ENCODE data around the gene CLCNKB.
"Not testable (repeated sequence)": the region's sequence is repeated elsewhere in the genome, so short reads cannot be mapped to it uniquely, and the experiment has no call there.

The CLCNKB gene

GRCh38 chr1:16055613-16056520 is 12.3 kb downstream of the CLCNKB start:
- DNase-seq (ENCODE audit: insufficient read length, low spot score) (peak; percentile 96), FAIRE-seq (peak; percentile 96)
- TF ChIP-seq PAX5 (IDR thresholded peaks at IDR 0.05; ENCODE audit: insufficient read depth, low read length, severe bottlenecking) (no peak), POLR2AphosphoS5 (IDR thresholded peaks at IDR 0.05; ENCODE audit: low read depth, low read length) (no peak), POLR2A (IDR thresholded peaks at IDR 0.05; ENCODE audit: low read depth, low read length) (no peak), TAF1 (IDR thresholded peaks at IDR 0.05; ENCODE audit: low read depth, low read length) (no peak), POU2F2 (IDR thresholded peaks at IDR 0.05; ENCODE audit: low read depth, low read length) (no peak), SPI1 (IDR thresholded peaks at IDR 0.05; ENCODE audit: low read depth, low read length) (no peak)

DNA sequence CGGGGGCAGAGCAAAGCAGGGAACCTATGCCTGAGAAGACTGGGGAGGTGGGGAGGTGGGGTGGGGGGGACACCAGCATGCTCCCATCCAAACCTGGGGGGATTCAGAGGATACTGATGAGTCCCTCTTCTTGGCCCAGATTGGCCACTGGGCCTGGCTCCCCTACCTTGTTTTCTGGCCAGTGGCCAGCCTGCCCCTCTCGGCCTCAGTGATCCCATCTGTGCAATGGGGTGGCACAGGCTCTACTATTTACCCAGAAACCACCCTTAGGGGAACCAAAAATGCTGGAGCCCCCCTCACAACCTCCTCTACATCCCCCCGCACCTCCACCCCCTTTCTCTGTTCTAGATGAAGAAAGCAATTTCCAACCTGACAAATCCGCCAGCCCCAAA is 12.9 kb downstream of the CLCNKB start:
- not testable (repeated sequence) for DNase-seq (ENCODE audit: insufficient read length, low spot score); FAIRE-seq

DNA sequence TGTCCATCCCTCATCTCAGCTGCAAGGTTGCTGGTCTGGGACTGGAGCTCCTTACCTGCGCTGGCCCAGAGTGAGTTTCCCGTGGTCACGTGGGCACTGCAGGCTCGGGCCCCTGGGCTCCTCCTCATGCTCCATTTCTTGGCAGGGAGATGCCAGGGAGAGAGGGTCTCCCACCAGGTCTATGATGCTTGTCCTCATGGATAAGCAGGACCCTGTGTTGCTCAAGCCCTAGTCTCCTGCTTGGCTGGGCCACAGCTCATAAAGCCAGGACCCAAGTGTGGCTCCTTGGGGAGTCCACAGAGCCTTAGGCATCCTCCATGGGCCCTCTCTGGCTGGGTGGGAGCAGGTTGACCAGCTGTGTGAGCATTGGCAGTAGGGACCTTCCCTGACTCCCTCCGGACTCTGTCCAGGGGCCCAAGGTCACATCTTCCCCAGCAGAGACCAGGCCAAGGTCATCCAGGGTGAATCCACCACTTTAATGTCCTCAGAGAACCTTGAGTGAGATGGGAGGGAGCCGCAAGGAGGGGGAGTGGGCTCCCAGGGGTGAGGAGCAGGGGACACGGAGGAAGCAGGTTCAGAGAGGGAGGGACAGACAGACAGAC is 13.8 kb downstream of the CLCNKB start:
- FAIRE-seq, result not testable (repeated sequence)

DNA sequence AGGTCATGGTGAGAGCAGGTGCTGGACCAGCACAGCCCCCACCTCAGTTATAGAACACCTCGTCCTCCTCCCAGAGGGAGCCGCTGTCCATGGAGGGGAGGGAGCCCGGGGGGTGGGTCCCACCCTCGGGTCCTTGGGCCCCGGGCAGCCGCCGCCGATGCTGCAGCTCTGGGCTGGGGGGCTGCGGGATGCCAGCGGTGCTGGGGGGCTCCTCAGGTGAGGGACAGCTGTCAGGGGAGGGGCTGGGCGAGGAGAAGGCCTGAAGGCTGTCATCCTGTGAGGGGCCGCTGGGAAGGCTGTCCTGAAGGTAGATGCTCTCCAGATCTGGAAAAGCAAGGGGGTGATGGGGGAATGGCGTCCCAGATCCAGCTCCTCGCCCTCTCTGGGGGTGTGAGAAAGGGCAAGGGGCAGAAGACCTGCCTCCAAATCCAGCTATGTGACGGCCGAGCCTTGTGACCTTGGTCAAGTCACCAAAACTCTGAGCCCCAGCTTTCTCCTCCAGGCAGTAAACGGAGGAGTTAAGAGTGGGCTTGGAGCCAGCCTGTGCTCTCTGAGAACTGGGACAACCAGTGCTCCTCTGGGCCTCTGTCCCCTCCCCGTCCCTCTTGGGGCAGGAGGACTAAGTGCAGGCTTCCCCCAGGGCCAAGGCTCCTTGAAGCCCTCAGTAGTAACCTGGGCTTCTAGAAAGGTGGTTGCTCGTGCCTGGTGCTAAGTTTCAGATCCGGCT is 15.0 kb downstream of the CLCNKB start:
- not testable (repeated sequence) for DNase-seq (ENCODE audit: insufficient read length, low spot score); FAIRE-seq

More for the DNA sequence above, 13.8 kb downstream of the CLCNKB start:
- not testable (repeated sequence) for DNase-seq (ENCODE audit: insufficient read length, low spot score)

GRCh38 chr1:16061266-16061665 is 17.7 kb downstream of the CLCNKB start:
- DNase-seq (ENCODE audit: insufficient read length, low spot score), result no peak
- TF ChIP-seq SPI1 (IDR thresholded peaks at IDR 0.05; ENCODE audit: low read depth, low read length) (no peak), POU2F2 (IDR thresholded peaks at IDR 0.05; ENCODE audit: low read depth, low read length) (no peak), TAF1 (IDR thresholded peaks at IDR 0.05; ENCODE audit: low read depth, low read length) (no peak), POLR2AphosphoS5 (IDR thresholded peaks at IDR 0.05; ENCODE audit: low read depth, low read length) (no peak), PAX5 (IDR thresholded peaks at IDR 0.05; ENCODE audit: insufficient read depth, low read length, severe bottlenecking) (no peak), POLR2A (IDR thresholded peaks at IDR 0.05; ENCODE audit: low read depth, low read length) (no peak)
- no peak for FAIRE-seq

DNA sequence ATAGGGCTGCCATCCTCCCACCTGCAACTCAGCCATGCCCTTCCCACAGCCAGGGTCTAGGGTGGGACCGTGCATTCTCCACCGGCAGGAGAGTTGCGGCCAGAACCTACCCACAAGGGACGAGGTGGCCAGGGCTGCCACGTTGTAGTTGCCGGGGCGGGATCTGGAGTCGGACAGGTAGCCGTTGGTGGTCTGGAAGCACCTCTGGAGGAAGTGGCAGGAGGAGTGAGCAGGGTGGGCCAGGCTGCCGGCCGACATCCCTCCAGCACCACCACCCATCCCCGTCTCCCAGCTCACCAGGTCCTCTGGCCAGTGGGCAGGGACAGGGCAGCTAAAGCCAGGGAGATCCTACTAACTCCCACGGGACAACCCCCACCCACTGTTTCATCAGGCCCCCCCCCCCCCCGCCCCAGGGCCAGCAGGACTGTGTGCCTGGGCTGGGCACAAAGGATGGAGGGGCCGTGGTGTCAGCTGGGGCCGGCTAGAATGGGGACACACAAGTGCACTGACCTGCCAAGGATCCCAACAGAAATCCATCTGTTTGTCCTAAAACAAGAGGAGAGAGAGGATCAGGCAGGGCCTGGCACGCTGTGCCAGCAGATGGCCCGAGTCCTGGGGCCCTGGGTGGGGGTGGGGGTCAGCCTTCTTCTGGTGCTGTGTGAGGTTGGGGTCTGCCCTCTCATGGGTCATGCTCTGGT is 18.6 kb downstream of the CLCNKB start:
- not testable (repeated sequence) for FAIRE-seq; DNase-seq (ENCODE audit: insufficient read length, low spot score)

DNA sequence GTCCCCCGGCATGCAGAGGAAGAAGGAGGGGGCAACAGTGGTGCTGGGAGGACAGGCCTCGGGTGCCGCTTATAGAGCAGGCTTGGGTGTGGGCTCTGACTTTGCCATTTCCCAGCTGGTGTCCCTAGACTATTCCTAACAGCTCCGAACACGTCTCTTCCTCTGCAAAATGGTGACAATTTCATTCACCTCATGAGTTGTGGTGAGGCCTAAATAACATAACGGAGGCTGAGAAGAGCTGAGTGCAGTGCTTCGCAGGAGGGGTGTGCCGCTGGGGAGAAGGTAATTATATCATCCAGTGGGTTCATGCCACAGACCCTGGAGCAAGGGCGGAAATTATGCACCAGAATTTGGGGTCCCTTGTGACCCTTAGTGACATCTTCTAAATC is 19.1 kb downstream of the CLCNKB start:
- not testable (repeated sequence) for DNase-seq (ENCODE audit: insufficient read length, low spot score); FAIRE-seq

GRCh38 chr1:16063226-16063829 is 19.7 kb downstream of the CLCNKB start:
- TF ChIP-seq PAX5 (IDR thresholded peaks at IDR 0.05; ENCODE audit: insufficient read depth, low read length, severe bottlenecking), result no peak
- TF ChIP-seq POLR2AphosphoS5 (IDR thresholded peaks at IDR 0.05; ENCODE audit: low read depth, low read length), result no peak
- TF ChIP-seq SPI1 (IDR thresholded peaks at IDR 0.05; ENCODE audit: low read depth, low read length), result no peak
- no peak for TF ChIP-seq POU2F2 (IDR thresholded peaks at IDR 0.05; ENCODE audit: low read depth, low read length)
- no peak for TF ChIP-seq TAF1 (IDR thresholded peaks at IDR 0.05; ENCODE audit: low read depth, low read length)
- no peak for TF ChIP-seq POLR2A (IDR thresholded peaks at IDR 0.05; ENCODE audit: low read depth, low read length)
- FAIRE-seq (no peak), DNase-seq (ENCODE audit: insufficient read length, low spot score) (no peak)

GRCh38 chr1:16063921-16064320 is 20.3 kb downstream of the CLCNKB start:
- no peak for TF ChIP-seq TAF1 (IDR thresholded peaks at IDR 0.05; ENCODE audit: low read depth, low read length)
- no peak for TF ChIP-seq POLR2AphosphoS5 (IDR thresholded peaks at IDR 0.05; ENCODE audit: low read depth, low read length)
- no peak for TF ChIP-seq PAX5 (IDR thresholded peaks at IDR 0.05; ENCODE audit: insufficient read depth, low read length, severe bottlenecking)
- no peak for TF ChIP-seq SPI1 (IDR thresholded peaks at IDR 0.05; ENCODE audit: low read depth, low read length)
- TF ChIP-seq POLR2A (IDR thresholded peaks at IDR 0.05; ENCODE audit: low read depth, low read length), result no peak
- no peak for TF ChIP-seq POU2F2 (IDR thresholded peaks at IDR 0.05; ENCODE audit: low read depth, low read length)
- FAIRE-seq (no peak), DNase-seq (ENCODE audit: insufficient read length, low spot score) (no peak)

GRCh38 chr1:16064536-16065268 is 21.1 kb downstream of the CLCNKB start:
- FAIRE-seq (no peak), DNase-seq (ENCODE audit: insufficient read length, low spot score) (no peak)
- TF ChIP-seq POLR2AphosphoS5 (IDR thresholded peaks at IDR 0.05; ENCODE audit: low read depth, low read length) (no peak), POU2F2 (IDR thresholded peaks at IDR 0.05; ENCODE audit: low read depth, low read length) (no peak), POLR2A (IDR thresholded peaks at IDR 0.05; ENCODE audit: low read depth, low read length) (no peak), PAX5 (IDR thresholded peaks at IDR 0.05; ENCODE audit: insufficient read depth, low read length, severe bottlenecking) (no peak), SPI1 (IDR thresholded peaks at IDR 0.05; ENCODE audit: low read depth, low read length) (no peak), TAF1 (IDR thresholded peaks at IDR 0.05; ENCODE audit: low read depth, low read length) (no peak)

All from GM12891 (cell line).